SK-N-SH (cell line): Measurements from ENCODE around the gene TLX2. TPM values are rescaled to one million over a fixed set of nuclear protein-coding genes. Genes with fewer than 3 reads are reported as not detected.

Experiments used
- CTCF ChIA-PET: fragments of 300-600, 350-600 bp; formaldehyde crosslinking; extraction: SDS; loops from one replicate; lab custom pipeline; 2021; lab: Yijun Ruan, JAX
- POLR2A ChIA-PET: fragments of 350-600 bp; sonication (Branson Sonifier 250); formaldehyde crosslinking; extraction: SDS; loops from one replicate; lab custom pipeline; 2020; ENCODE audit warnings: antibody characterized with exemption, inconsistent platforms; lab: Yijun Ruan, JAX
- DNase-seq: peaks from one replicate; pipeline ENCODE4 v3.0.0; 2012
- H2AFZ ChIP-seq: fragments of 200-600 bp; sonication (generic); 2 replicates; pipeline ENCODE4 v1.8.1; 2016; ENCODE audit warnings: antibody characterized with exemption, mild to moderate bottlenecking, low read depth
- H3F3A ChIP-seq: fragments of 200-600 bp; sonication (generic); replicated peaks from 2 replicates; pipeline ENCODE3; 2016; ENCODE audit warnings: antibody characterized with exemption, mild to moderate bottlenecking; ENCODE audit not compliant: insufficient read depth
- H3K27ac ChIP-seq, 2 experiments: fragments of 200-500 bp in 1 of 2; fragments of 200-600 bp in 1 of 2; sonication (Bioruptor generic) in 1 of 2; sonication (generic), shearing (Covaris generic) in 1 of 2; 2 replicates each; pipeline versions ENCODE4 v1.5.1 to v1.6.1; 2014 to 2016; ENCODE audit warnings: low read depth in 2 of 2, inconsistent platforms in 1 of 2, low read length in 1 of 2, mild to moderate bottlenecking in 1 of 2, mixed read lengths in 1 of 2
- H3K27me3 ChIP-seq: fragments of 200-600 bp; sonication (generic), shearing (Covaris generic); 2 replicates; pipeline ENCODE4 v1.6.1; 2016; ENCODE audit warnings: mixed run types; ENCODE audit not compliant: insufficient read depth
- H3K36me3 ChIP-seq, 2 experiments: fragments of 200-500 bp in 1 of 2; fragments of 200-600 bp in 1 of 2; sonication (Bioruptor generic) in 1 of 2; sonication (generic) in 1 of 2; replicated peaks in 1 of 2; 2 replicates each; pipeline versions ENCODE3 to v1.5.1; 2014 to 2016; ENCODE audit warnings: low read length in 1 of 2, mild to moderate bottlenecking in 1 of 2; ENCODE audit not compliant: insufficient read depth in 2 of 2, control insufficient read depth in 1 of 2
- H3K4me1 ChIP-seq, 2 experiments: fragments of 200-500 bp in 1 of 2; fragments of 200-600 bp in 1 of 2; sonication (Bioruptor generic) in 1 of 2; sonication (generic), shearing (Covaris generic) in 1 of 2; 2 replicates each; pipeline versions ENCODE4 v1.5.1 to v1.6.1; 2014 to 2016; ENCODE audit warnings: low read depth in 1 of 2, low read length in 1 of 2, mixed run types in 1 of 2; ENCODE audit not compliant: insufficient read depth in 2 of 2, control insufficient read depth in 1 of 2
- H3K4me2 ChIP-seq: fragments of 200-600 bp; sonication (generic), shearing (Covaris generic); 2 replicates; pipeline ENCODE4 v1.6.1; 2017; ENCODE audit warnings: mixed run types
- H3K4me3 ChIP-seq, 2 experiments: fragments of 200-500 bp in 1 of 2; fragments of 200-600 bp in 1 of 2; sonication (Bioruptor generic) in 1 of 2; sonication (generic), shearing (Covaris generic) in 1 of 2; 2 replicates each; pipeline versions ENCODE4 v1.5.1 to v1.8.1; 2014 to 2016; ENCODE audit warnings: low read depth in 2 of 2, inconsistent platforms in 1 of 2, low read length in 1 of 2, mild to moderate bottlenecking in 1 of 2, mixed read lengths in 1 of 2, moderate library complexity in 1 of 2
- H3K79me2 ChIP-seq: fragments of 200-600 bp; sonication (generic); 2 replicates; pipeline ENCODE4 v1.8.1; 2017; ENCODE audit warnings: mild to moderate bottlenecking; ENCODE audit not compliant: insufficient read depth
- H3K9ac ChIP-seq: fragments of 200-600 bp; sonication (generic); 2 replicates; pipeline ENCODE4 v1.6.1; 2017; ENCODE audit warnings: mixed run types
- H3K9me2 ChIP-seq: fragments of 200-600 bp; sonication (generic); 2 replicates; pipeline ENCODE4 v1.6.1; 2017; ENCODE audit warnings: mixed run types
- H3K9me3 ChIP-seq: fragments of 200-600 bp; sonication (generic); 2 replicates; pipeline ENCODE4 v1.6.1; 2017; ENCODE audit warnings: mixed run types, mild to moderate bottlenecking, moderate library complexity
- H4K20me1 ChIP-seq: fragments of 200-600 bp; sonication (generic); 2 replicates; pipeline ENCODE4 v1.6.1; 2017; ENCODE audit warnings: mild to moderate bottlenecking, mixed run types; ENCODE audit not compliant: insufficient read depth
- CHD2 ChIP-seq: fragments of 150-350 bp; IDR thresholded peaks from 2 replicates; pipeline ENCODE4 v1.6.1; 2018; ENCODE audit warnings: low read length; ENCODE audit not compliant: partially characterized antibody
- ELF1 ChIP-seq: IDR thresholded peaks from 2 replicates; pipeline ENCODE4 v1.4.0; 2012
- EP300 ChIP-seq, 2 experiments: IDR thresholded peaks; 2 replicates each; pipeline versions ENCODE4 v1.4.0 to v1.6.1; 2012; ENCODE audit warnings: borderline replicate concordance in 1 of 2, low read depth in 1 of 2, low read length in 1 of 2
- FOSL2 ChIP-seq: IDR thresholded peaks from 2 replicates; pipeline ENCODE4 v1.4.0; 2012; ENCODE audit warnings: low read depth, mild to moderate bottlenecking, moderate library complexity, borderline replicate concordance
- FOXJ3 ChIP-seq: sonication (generic); formaldehyde crosslinking; IDR thresholded peaks from 2 replicates; pipeline ENCODE4 v1.5.1; 2020; ENCODE audit warnings: mild to moderate bottlenecking, missing genetic modification reagents
- JUND ChIP-seq: IDR thresholded peaks from 2 replicates; pipeline ENCODE4 v1.4.0; 2012
- MEF2A ChIP-seq: IDR thresholded peaks from 2 replicates; pipeline ENCODE4 v1.4.0; 2012; ENCODE audit warnings: low read depth, borderline replicate concordance
- NFIC ChIP-seq: IDR thresholded peaks from 2 replicates; pipeline ENCODE4 v1.4.0; 2012; ENCODE audit warnings: borderline replicate concordance
- RAD21 ChIP-seq: IDR thresholded peaks from 2 replicates; pipeline ENCODE4 v1.6.1; 2012; ENCODE audit warnings: mild to moderate bottlenecking, low read length
- RCOR1 ChIP-seq: fragments of 150-350 bp; IDR thresholded peaks from 2 replicates; pipeline ENCODE4 v1.6.1; 2017; ENCODE audit warnings: antibody characterized with exemption, low read length
- RFX5 ChIP-seq: IDR thresholded peaks from 2 replicates; pipeline ENCODE4 v1.6.1; 2012; ENCODE audit warnings: mild to moderate bottlenecking, improper control_type of control experiment, low read length
- RXRA ChIP-seq: IDR thresholded peaks from 2 replicates; pipeline ENCODE4 v1.4.0; 2012; ENCODE audit warnings: low read depth, mild to moderate bottlenecking, borderline replicate concordance
- SIN3A ChIP-seq: IDR thresholded peaks from 2 replicates; pipeline ENCODE4 v1.6.1; 2012; ENCODE audit warnings: low read depth, mild to moderate bottlenecking, low read length, moderate library complexity, borderline replicate concordance
- TAF1 ChIP-seq: IDR thresholded peaks from 2 replicates; pipeline ENCODE4 v1.6.1; 2012; ENCODE audit warnings: low read depth, mild to moderate bottlenecking, low read length, moderate library complexity, borderline replicate concordance
- TCF12 ChIP-seq: IDR thresholded peaks from 2 replicates; pipeline ENCODE4 v1.4.0; 2012
- TEAD4 ChIP-seq: IDR thresholded peaks from 2 replicates; pipeline ENCODE4 v1.4.0; 2012; ENCODE audit warnings: mild to moderate bottlenecking, borderline replicate concordance; ENCODE audit not compliant: insufficient read depth
- YY1 ChIP-seq: IDR thresholded peaks from 2 replicates; pipeline ENCODE4 v1.4.0; 2012; ENCODE audit warnings: low read depth, mild to moderate bottlenecking
- WGBS: methylation state at CpG from one replicate; pipeline ENCODE4 v1.1.6; 2017; ENCODE audit warnings: low lambda C conversion rate; 5-methylcytosine and 5-hydroxymethylcytosine counted together
- polyA plus RNA-seq, 3 experiments: library from polyadenylated mRNA; depleted of rRNA; stranded (reverse); fragments of >200 nt; gene quantifications; 2 replicates each; pipeline ENCODE4 v1.2.3, GENCODE V29; 2012
- TF ChIP-seq, protein P1 (sequence below): IDR thresholded peaks from 2 replicates; pipeline ENCODE4 v1.4.0; 2012; ENCODE audit warnings: low read depth, borderline replicate concordance
- TF ChIP-seq, protein P2 (sequence below): IDR thresholded peaks from 2 replicates; pipeline ENCODE4 v1.4.0; 2012; ENCODE audit warnings: low read depth
- TF ChIP-seq, protein P3 (sequence below): fragments of 150-350 bp; IDR thresholded peaks from 2 replicates; pipeline ENCODE4 v1.6.1; 2017; ENCODE audit warnings: antibody characterized with exemption, low read length, low read depth, borderline replicate concordance
- TF ChIP-seq, protein P4 (sequence below): IDR thresholded peaks from 2 replicates; pipeline ENCODE4 v1.6.1; 2012; ENCODE audit warnings: mild to moderate bottlenecking, low read depth, low read length, moderate library complexity
- TF ChIP-seq, protein P5 (sequence below): IDR thresholded peaks from 2 replicates; pipeline ENCODE4 v1.4.0; 2012; ENCODE audit warnings: low read depth, borderline replicate concordance

TLX2 gene
- polyA plus RNA-seq, 1 of the 3 experiments (the other 2 are of a cell fraction) = 24.5 TPM

DNA sequence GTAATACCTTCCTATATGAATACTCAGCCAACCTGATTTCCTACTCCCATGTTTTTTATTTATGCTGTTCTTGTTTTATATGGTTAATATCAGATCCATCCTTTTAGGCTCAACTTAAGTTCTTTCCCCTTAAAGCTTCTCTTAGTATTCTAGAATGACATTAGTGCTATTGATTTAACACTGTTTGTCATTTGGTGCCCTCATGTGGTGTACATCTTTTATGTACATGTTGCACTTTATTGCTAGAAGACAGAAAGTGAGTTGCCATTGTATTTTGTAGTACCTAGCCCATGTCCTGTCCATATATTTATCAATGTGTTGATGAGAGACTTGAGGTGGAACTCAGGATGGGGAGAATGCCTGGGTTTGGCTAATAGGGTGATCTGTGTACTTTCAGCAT is 18.0 kb downstream of the TLX2 start (continued):
- peak; percentile 80 for TF ChIP-seq RAD21
- no peak for TF ChIP-seq FOSL2
- TF ChIP-seq CHD2 = no peak
- no peak for TF ChIP-seq TEAD4
- no peak for TF ChIP-seq JUND
- TF ChIP-seq, protein P1, sequence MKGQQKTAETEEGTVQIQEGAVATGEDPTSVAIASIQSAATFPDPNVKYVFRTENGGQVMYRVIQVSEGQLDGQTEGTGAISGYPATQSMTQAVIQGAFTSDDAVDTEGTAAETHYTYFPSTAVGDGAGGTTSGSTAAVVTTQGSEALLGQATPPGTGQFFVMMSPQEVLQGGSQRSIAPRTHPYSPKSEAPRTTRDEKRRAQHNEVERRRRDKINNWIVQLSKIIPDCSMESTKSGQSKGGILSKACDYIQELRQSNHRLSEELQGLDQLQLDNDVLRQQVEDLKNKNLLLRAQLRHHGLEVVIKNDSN = no peak

DNA sequence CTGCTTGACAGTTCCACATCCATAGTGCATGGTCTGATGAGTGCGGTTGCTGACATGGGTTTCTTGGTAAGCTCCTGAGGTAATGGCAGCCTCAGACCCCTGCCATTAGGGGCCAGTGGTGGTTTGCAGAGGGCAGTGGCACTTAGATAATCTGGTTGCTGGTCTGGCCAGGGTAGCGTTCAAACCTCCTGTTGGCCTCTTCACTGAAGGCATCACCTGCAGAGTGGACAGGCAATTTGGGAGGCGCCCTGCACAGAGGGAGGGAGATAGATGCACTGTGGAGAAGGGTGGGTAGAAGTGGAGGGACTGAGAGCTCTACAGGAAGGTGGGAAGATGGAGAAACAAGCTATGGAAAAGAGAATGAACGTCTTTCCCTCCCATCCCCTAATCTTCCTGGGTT is 19.2 kb downstream of the TLX2 start:
- peaks cover 18% of the 10 kb centered on the region for H3F3A ChIP-seq
- H3K9ac ChIP-seq = no peak overlapping the region
- no peak overlapping the region for H3K4me2 ChIP-seq
- H3K27ac ChIP-seq = no peak overlapping the region
- no peaks in the 10 kb centered on the region for H3K9me2 ChIP-seq
- H4K20me1 ChIP-seq = no peaks in the 10 kb centered on the region
- ChIA-PET CTCF (interaction anchor here (2.2 to 7.8 kb wide), 9 partner anchors 12 to 284 kb away, joined by 8 to 102 read pairs (median 26); partner anchors contain the start of genes CCDC142, MRPL53, PCGF1 and TTC31), POLR2A (interaction anchor here (1.0 to 2.9 kb wide), 4 partner anchors 26 to 79 kb away, joined by 3 to 11 read pairs (median 8); partner anchors contain the start of genes CCDC142, INO80B, PCGF1 and TTC31)
- peaks cover 10 to 25% of the 10 kb centered on the region in 2 experiments for H3K36me3 ChIP-seq
- H3K79me2 ChIP-seq = peaks cover 33% of the 10 kb centered on the region
- H3K4me1 ChIP-seq = peaks cover 11 to 18% of the 10 kb centered on the region in 2 experiments
- WGBS = 96% methylated on average over 4 of the region's 4 CpGs
- no peak for TF ChIP-seq FOXJ3 (CRISPR knock-in tag)
- no peak for TF ChIP-seq TAF1
- TF ChIP-seq, protein P2, sequence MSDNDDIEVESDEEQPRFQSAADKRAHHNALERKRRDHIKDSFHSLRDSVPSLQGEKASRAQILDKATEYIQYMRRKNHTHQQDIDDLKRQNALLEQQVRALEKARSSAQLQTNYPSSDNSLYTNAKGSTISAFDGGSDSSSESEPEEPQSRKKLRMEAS = no peak
- no peak for TF ChIP-seq TCF12
- no peak for TF ChIP-seq EP300 (IDR thresholded peaks at IDR 0.05; ENCODE audit: borderline replicate concordance in 1 of 2, low read depth in 1 of 2, low read length in 1 of 2)
- TF ChIP-seq, protein P3, sequence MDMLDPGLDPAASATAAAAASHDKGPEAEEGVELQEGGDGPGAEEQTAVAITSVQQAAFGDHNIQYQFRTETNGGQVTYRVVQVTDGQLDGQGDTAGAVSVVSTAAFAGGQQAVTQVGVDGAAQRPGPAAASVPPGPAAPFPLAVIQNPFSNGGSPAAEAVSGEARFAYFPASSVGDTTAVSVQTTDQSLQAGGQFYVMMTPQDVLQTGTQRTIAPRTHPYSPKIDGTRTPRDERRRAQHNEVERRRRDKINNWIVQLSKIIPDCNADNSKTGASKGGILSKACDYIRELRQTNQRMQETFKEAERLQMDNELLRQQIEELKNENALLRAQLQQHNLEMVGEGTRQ = no peak
- TF ChIP-seq, protein P4, sequence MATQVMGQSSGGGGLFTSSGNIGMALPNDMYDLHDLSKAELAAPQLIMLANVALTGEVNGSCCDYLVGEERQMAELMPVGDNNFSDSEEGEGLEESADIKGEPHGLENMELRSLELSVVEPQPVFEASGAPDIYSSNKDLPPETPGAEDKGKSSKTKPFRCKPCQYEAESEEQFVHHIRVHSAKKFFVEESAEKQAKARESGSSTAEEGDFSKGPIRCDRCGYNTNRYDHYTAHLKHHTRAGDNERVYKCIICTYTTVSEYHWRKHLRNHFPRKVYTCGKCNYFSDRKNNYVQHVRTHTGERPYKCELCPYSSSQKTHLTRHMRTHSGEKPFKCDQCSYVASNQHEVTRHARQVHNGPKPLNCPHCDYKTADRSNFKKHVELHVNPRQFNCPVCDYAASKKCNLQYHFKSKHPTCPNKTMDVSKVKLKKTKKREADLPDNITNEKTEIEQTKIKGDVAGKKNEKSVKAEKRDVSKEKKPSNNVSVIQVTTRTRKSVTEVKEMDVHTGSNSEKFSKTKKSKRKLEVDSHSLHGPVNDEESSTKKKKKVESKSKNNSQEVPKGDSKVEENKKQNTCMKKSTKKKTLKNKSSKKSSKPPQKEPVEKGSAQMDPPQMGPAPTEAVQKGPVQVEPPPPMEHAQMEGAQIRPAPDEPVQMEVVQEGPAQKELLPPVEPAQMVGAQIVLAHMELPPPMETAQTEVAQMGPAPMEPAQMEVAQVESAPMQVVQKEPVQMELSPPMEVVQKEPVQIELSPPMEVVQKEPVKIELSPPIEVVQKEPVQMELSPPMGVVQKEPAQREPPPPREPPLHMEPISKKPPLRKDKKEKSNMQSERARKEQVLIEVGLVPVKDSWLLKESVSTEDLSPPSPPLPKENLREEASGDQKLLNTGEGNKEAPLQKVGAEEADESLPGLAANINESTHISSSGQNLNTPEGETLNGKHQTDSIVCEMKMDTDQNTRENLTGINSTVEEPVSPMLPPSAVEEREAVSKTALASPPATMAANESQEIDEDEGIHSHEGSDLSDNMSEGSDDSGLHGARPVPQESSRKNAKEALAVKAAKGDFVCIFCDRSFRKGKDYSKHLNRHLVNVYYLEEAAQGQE = no peak
- TF ChIP-seq, protein P5, sequence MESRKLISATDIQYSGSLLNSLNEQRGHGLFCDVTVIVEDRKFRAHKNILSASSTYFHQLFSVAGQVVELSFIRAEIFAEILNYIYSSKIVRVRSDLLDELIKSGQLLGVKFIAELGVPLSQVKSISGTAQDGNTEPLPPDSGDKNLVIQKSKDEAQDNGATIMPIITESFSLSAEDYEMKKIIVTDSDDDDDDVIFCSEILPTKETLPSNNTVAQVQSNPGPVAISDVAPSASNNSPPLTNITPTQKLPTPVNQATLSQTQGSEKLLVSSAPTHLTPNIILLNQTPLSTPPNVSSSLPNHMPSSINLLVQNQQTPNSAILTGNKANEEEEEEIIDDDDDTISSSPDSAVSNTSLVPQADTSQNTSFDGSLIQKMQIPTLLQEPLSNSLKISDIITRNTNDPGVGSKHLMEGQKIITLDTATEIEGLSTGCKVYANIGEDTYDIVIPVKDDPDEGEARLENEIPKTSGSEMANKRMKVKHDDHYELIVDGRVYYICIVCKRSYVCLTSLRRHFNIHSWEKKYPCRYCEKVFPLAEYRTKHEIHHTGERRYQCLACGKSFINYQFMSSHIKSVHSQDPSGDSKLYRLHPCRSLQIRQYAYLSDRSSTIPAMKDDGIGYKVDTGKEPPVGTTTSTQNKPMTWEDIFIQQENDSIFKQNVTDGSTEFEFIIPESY = no peak
- no peak for TF ChIP-seq MEF2A
- TF ChIP-seq JUND = no peak
- TF ChIP-seq SIN3A = no peak
- TF ChIP-seq RXRA = no peak
- TF ChIP-seq RFX5 = no peak
- no peak for TF ChIP-seq ELF1
- no peak for TF ChIP-seq RCOR1
- TF ChIP-seq NFIC = no peak
- no peak for TF ChIP-seq YY1
- H3K9me3 ChIP-seq = no peaks in the 10 kb centered on the region
- no peak overlapping the region for H3K4me3 ChIP-seq
- no peaks in the 10 kb centered on the region for H3K27me3 ChIP-seq
- no peak overlapping the region for H2AFZ ChIP-seq
- no peak for DNase-seq
